K562 (cell line): ENCODE data around the gene SORT1. TPM values are rescaled to one million over a fixed set of nuclear protein-coding genes. Genes with fewer than 3 reads are reported as not detected.

Source experiments
- FOXJ3 ChIP-seq: sonication (generic); formaldehyde crosslinking; IDR thresholded peaks from 2 replicates; pipeline ENCODE4 v1.4.0; 2020; ENCODE audit warnings: mild to moderate bottlenecking, missing genetic modification reagents
- HDAC8 ChIP-seq: fragments of 450-650 bp; IDR thresholded peaks from 2 replicates; pipeline ENCODE4 v1.6.1; 2016; ENCODE audit warnings: mild to moderate bottlenecking, missing genetic modification characterization, moderate library complexity, missing compliant biosample characterization
- ILF3 ChIP-seq: fragments of 450-650 bp; IDR thresholded peaks from 2 replicates; pipeline ENCODE4 v1.6.1; 2018; ENCODE audit warnings: antibody characterized with exemption, mild to moderate bottlenecking, moderate library complexity, borderline replicate concordance
- IRF2 ChIP-seq: sonication (generic); formaldehyde crosslinking; IDR thresholded peaks from 2 replicates; pipeline ENCODE4 v1.8.1; 2022; ENCODE audit warnings: mild to moderate bottlenecking, missing genetic modification reagents
- KAT2B ChIP-seq: IDR thresholded peaks from one replicate; pipeline ENCODE4 v1.6.1; 2012; ENCODE audit warnings: low read depth, mild to moderate bottlenecking, control low read depth, inconsistent platforms, low read length, moderate library complexity
- PML ChIP-seq: IDR thresholded peaks from 2 replicates; pipeline ENCODE4 v1.6.1; 2012; ENCODE audit warnings: low read length, inconsistent platforms
- POU5F1 ChIP-seq: fragments of 150-350 bp; IDR thresholded peaks from 2 replicates; pipeline ENCODE4 v1.6.1; 2014; ENCODE audit warnings: borderline replicate concordance, low read length, low read depth, mild to moderate bottlenecking; ENCODE audit not compliant: partially characterized antibody
- SMC3 ChIP-seq: conservative IDR thresholded peaks from 2 replicates; pipeline ENCODE4 v1.6.1; 2011; ENCODE audit warnings: low read depth, low read length, improper control_type of control experiment; ENCODE audit not compliant: insufficient read depth
- SNRNP70 ChIP-seq: fragments of 200-400 bp; formaldehyde crosslinking; optimal IDR thresholded peaks from 2 replicates; pipeline ENCODE3; 2017; ENCODE audit warnings: low read depth, low read length
- SOX6 ChIP-seq: fragments of 450-650 bp; IDR thresholded peaks from 2 replicates; pipeline ENCODE4 v1.6.1; 2014; ENCODE audit warnings: mild to moderate bottlenecking
- SRSF1 ChIP-seq: fragments of 200-400 bp; formaldehyde crosslinking; IDR thresholded peaks from 2 replicates; pipeline ENCODE4 v1.6.1; 2017; ENCODE audit warnings: mild to moderate bottlenecking, low read depth, low read length, moderate library complexity
- TARDBP ChIP-seq: fragments of 450-650 bp; IDR thresholded peaks from 2 replicates; pipeline ENCODE4 v1.6.1; 2016
- TEAD2 ChIP-seq: fragments of 450-650 bp; IDR thresholded peaks from 2 replicates; pipeline ENCODE4 v1.6.1; 2016; ENCODE audit warnings: missing genetic modification characterization, control low read depth, missing compliant biosample characterization
- TOE1 ChIP-seq, 2 experiments: fragments of 450-650 bp in 1 of 2; sonication (generic) in 1 of 2; formaldehyde crosslinking in 1 of 2; IDR thresholded peaks; 2 replicates each; pipeline versions ENCODE4 v1.7.1 to v1.8.0; 2016 to 2022; ENCODE audit warnings: borderline replicate concordance in 2 of 2, mild to moderate bottlenecking in 2 of 2, antibody characterized with exemption in 1 of 2, inconsistent platforms in 1 of 2, low read depth in 1 of 2, missing genetic modification reagents in 1 of 2, moderate library complexity in 1 of 2
- TRIM28 ChIP-seq: fragments of 450-650 bp; IDR thresholded peaks from 2 replicates; pipeline ENCODE4 v1.6.1; 2017
- ZKSCAN1 ChIP-seq: fragments of 150-350 bp; IDR thresholded peaks from 2 replicates; pipeline ENCODE4 v1.6.1; 2016; ENCODE audit warnings: low read depth, low read length
- ZNF589 ChIP-seq: fragments of 200-800 bp; sonication (Bioruptor generic); IDR thresholded peaks from 2 replicates; pipeline ENCODE4 v1.6.1; 2016; ENCODE audit warnings: low read depth, missing genetic modification characterization, missing compliant biosample characterization
- polyA plus RNA-seq, 8 experiments: library from polyadenylated mRNA; depleted of rRNA in 4 of 8; stranded (reverse) in 5 of 8; unstranded in 3 of 8; fragments of >200 nt; fragmentation: Nextera tagmentation in 2 of 8; fragmentation: Illumina TruSeq in 1 of 8; extraction: Ambion mirVana in 2 of 8; extraction: Trizol in 1 of 8; gene quantifications; 2 replicates each; pipeline versions ENCODE4 v1.2.1 to v1.2.3, GENCODE V29; 2011 to 2014; ENCODE audit warnings: inconsistent platforms in 1 of 8, missing spikeins in 1 of 8
- total RNA-seq, 7 experiments: library from RNA; depleted of rRNA in 6 of 7; stranded (reverse); fragments of >200 nt in 6 of 7; fragmentation: Illumina TruSeq in 2 of 7; extraction: Trizol in 2 of 7; gene quantifications; 2 replicates each; pipeline versions ENCODE4 v1.2.1 to v1.2.3, GENCODE V29; 2011 to 2021; ENCODE audit warnings: low replicate concordance in 1 of 7
- TF ChIP-seq, protein P1 (sequence below), 2 experiments: IDR thresholded peaks in 1 of 2; conservative IDR thresholded peaks in 1 of 2; 2 replicates each; pipeline ENCODE4 v1.6.1; 2016; ENCODE audit warnings: low read depth in 2 of 2, mild to moderate bottlenecking in 1 of 2, missing compliant biosample characterization in 1 of 2, missing genetic modification characterization in 1 of 2, moderate library complexity in 1 of 2
- TF ChIP-seq, protein P2 (sequence below): IDR thresholded peaks from 2 replicates; pipeline ENCODE4 v1.6.1; 2012; ENCODE audit warnings: low read depth, low read length, improper control_type of control experiment, borderline replicate concordance
- TF ChIP-seq, protein P3 (sequence below): fragments of 450-650 bp; IDR thresholded peaks from 2 replicates; pipeline ENCODE4 v1.6.1; 2016; ENCODE audit warnings: missing biosample characterization, missing genetic modification characterization

SORT1 gene
- total and polyA plus RNA-seq, 9 of the 15 experiments (the other 6 are each of a cell fraction or from before 2014, with no cell fraction given): 27.4 to 112 (median 65.0) TPM

DNA sequence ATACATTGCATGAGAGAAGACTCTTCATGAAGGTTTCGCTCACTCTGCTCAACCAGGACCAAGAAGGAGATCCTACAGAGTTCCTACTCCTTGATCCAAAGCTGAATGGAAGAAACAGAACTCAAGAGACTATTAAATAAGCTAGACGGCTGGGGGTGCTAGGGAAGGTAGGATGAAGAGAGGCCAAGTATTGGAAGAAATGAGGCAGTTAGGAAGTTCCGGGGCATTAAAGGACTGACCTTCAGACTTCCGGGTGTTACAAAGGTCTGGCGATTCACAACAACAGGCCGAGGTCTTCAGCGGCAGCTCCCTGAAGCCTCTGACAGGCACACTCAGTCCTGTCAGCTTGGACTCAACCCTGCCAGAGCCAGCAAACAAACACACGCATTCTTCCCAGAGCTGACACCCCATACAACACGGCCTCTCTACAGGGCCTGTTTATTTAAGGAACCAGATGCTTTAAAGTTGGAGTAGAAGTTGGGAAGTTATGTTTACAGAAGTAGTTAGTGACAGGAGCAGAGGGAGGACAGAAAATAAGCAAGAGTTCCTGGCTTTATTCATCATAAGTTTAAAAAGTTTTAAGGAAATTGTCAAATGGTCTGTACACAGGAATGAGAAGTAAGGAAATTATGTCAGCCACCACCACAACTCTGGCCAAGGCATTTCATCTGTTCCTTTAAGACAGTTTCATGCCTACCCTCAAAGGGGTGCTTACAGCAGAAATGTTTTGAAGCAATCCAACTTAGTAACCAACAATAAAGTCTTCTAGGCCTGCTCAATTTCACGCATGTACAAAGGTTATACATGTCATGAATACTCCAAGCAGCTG is 4.7 kb downstream of the SORT1 start (continued):
- TF ChIP-seq, protein P1, sequence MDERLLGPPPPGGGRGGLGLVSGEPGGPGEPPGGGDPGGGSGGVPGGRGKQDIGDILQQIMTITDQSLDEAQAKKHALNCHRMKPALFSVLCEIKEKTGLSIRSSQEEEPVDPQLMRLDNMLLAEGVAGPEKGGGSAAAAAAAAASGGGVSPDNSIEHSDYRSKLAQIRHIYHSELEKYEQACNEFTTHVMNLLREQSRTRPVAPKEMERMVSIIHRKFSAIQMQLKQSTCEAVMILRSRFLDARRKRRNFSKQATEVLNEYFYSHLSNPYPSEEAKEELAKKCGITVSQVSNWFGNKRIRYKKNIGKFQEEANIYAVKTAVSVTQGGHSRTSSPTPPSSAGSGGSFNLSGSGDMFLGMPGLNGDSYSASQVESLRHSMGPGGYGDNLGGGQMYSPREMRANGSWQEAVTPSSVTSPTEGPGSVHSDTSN (CRISPR knock-in tag; IDR thresholded peaks at IDR 0.05; ENCODE audit: low read depth): no peak
- TF ChIP-seq, protein P1 (tag; conservative IDR thresholded peaks at IDR 0.05; ENCODE audit: low read depth): no peak; the same call in none of the 2 replicates
- TF ChIP-seq TARDBP (no peak; the same call in 1 of the 2 replicates), ZNF589 (0 out of 2 replicates have a peak, but pooled peaks have one; percentile 45), TEAD2 (tag) (no peak), SNRNP70 (no peak), FOXJ3 (CRISPR knock-in tag) (no peak), IRF2 (CRISPR knock-in tag) (no peak), PML (no peak; the same call in 1 of the 2 replicates), TOE1 (IDR thresholded peaks at IDR 0.05; ENCODE audit: borderline replicate concordance) (0 out of 2 replicates have a peak, but pooled peaks have one; percentile 31), TOE1 (CRISPR knock-in tag; IDR thresholded peaks at IDR 0.05; ENCODE audit: borderline replicate concordance, low read depth) (no peak), POU5F1 (no peak), ZKSCAN1 (no peak), SOX6 (no peak; the same call in 1 of the 2 replicates), SMC3 (no peak), HDAC8 (tag) (no peak), KAT2B (no peak), ILF3 (no peak), SRSF1 (no peak), TRIM28 (0 out of 2 replicates have a peak, but pooled peaks have one; percentile 45)
- TF ChIP-seq, protein P2, sequence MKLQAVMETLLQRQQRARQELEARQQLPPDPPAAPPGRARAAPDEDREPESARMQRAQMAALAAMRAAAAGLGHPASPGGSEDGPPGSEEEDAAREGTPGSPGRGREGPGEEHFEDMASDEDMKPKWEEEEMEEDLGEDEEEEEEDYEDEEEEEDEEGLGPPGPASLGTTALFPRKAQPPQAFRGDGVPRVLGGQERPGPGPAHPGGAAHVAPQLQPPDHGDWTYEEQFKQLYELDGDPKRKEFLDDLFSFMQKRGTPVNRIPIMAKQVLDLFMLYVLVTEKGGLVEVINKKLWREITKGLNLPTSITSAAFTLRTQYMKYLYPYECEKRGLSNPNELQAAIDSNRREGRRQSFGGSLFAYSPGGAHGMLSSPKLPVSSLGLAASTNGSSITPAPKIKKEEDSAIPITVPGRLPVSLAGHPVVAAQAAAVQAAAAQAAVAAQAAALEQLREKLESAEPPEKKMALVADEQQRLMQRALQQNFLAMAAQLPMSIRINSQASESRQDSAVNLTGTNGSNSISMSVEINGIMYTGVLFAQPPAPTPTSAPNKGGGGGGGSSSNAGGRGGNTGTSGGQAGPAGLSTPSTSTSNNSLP: no peak
- TF ChIP-seq, protein P3, sequence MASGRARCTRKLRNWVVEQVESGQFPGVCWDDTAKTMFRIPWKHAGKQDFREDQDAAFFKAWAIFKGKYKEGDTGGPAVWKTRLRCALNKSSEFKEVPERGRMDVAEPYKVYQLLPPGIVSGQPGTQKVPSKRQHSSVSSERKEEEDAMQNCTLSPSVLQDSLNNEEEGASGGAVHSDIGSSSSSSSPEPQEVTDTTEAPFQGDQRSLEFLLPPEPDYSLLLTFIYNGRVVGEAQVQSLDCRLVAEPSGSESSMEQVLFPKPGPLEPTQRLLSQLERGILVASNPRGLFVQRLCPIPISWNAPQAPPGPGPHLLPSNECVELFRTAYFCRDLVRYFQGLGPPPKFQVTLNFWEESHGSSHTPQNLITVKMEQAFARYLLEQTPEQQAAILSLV (tag): no peak
